Natural killer cell treated with Interleukin-12 subunit alpha and Interleukin-12 subunit beta and Interleukin-15 and Interleukin-18, amount 100 ng/mL, for 72 hours (primary cell): ENCODE results near the gene CDKN2B-AS1. TPM values are rescaled to one million over a fixed set of nuclear protein-coding genes. Genes with fewer than 3 reads are reported as not detected.

Source experiments
- ATAC-seq, 2 donors: fragments of 150-1000 bp; cut with Tn5 transposase in 1 of 2; sonication (Bioruptor Pico), chemical (Tn5 transposase) in 1 of 2; 2 replicates each; pipeline ENCODE4 v1.10.0; 2021
- DNase-seq: peaks from one replicate; pipeline ENCODE4 v3.0.0; 2022; ENCODE audit warnings: low spot score
- H3K27ac Mint-ChIP-seq, 2 donors: 1 replicate in 1 of 2; 2 replicates in 1 of 2; pipeline ENCODE4 v1.8.0; 2022; ENCODE audit warnings: mixed read lengths in 2 of 2, mild to moderate bottlenecking in 1 of 2, moderate library complexity in 1 of 2
- H3K27me3 Mint-ChIP-seq, 2 donors: 1 replicate in 1 of 2; 2 replicates in 1 of 2; pipeline ENCODE4 v1.8.0; 2022; ENCODE audit warnings: mixed read lengths in 2 of 2
- H3K36me3 Mint-ChIP-seq: one replicate; pipeline ENCODE4 v1.8.0; 2022; ENCODE audit warnings: mixed read lengths
- H3K4me1 Mint-ChIP-seq, 2 donors: 1 replicate in 1 of 2; 2 replicates in 1 of 2; pipeline ENCODE4 v1.8.0; 2022; ENCODE audit warnings: low read depth in 2 of 2, mixed read lengths in 2 of 2, mild to moderate bottlenecking in 1 of 2
- H3K4me3 Mint-ChIP-seq: one replicate; pipeline ENCODE4 v1.8.0; 2022; ENCODE audit warnings: mixed read lengths
- H3K9me3 Mint-ChIP-seq: 2 replicates; pipeline ENCODE4 v1.8.0; 2022; ENCODE audit warnings: mixed read lengths
- total RNA-seq, 2 donors: library from RNA; stranded (reverse); gene quantifications; one replicate each; pipeline ENCODE4 v1.2.3, GENCODE V29; 2022

The CDKN2B-AS1 gene
- total RNA-seq, 2 donors from 2014 or later = 2.0 to 2.4 TPM

GRCh38 chr9:21988056-21988990 is 6.3 kb upstream of the CDKN2B-AS1 start:
- H3K9me3 Mint-ChIP-seq = no peaks in the 10 kb centered on the region
- H3K36me3 Mint-ChIP-seq = no peaks in the 10 kb centered on the region
- H3K4me3 Mint-ChIP-seq = no peak overlapping the region
- H3K27me3 Mint-ChIP-seq = peaks cover 38 to 53% of the 10 kb centered on the region in 2 donors
- ATAC-seq (no peak), DNase-seq (no peak)
- H3K4me1 Mint-ChIP-seq = peaks cover 6 to 17% of the 10 kb centered on the region in 2 donors
- no peak overlapping the region for H3K27ac Mint-ChIP-seq

- Mint-ChIP-seq H3K4me3 (no peak overlapping the region), H3K27ac (no peak overlapping the region), H3K9me3 (no peaks in the 10 kb centered on the region), H3K4me1 (peaks cover 6 to 17% of the 10 kb centered on the region in 2 donors), H3K27me3 (peaks cover 33 to 45% of the 10 kb centered on the region in 2 donors), H3K36me3 (no peaks in the 10 kb centered on the region)
- DNase-seq (no peak), ATAC-seq (no peak)
Measured at GRCh38 chr9:21989440-21990189, 5.0 kb upstream of the CDKN2B-AS1 start.

GRCh38 chr9:21991072-21991959 is 3.3 kb upstream of the CDKN2B-AS1 start:
- Mint-ChIP-seq H3K4me1 (peaks cover 11 to 24% of the 10 kb centered on the region in 2 donors), H3K27me3 (peaks cover 27 to 37% of the 10 kb centered on the region in 2 donors), H3K4me3 (no peak overlapping the region), H3K36me3 (no peaks in the 10 kb centered on the region), H3K9me3 (no peaks in the 10 kb centered on the region), H3K27ac (no peak overlapping the region)
- DNase-seq (no peak), ATAC-seq (no peak)

- ATAC-seq (no peak), DNase-seq (no peak)
- Mint-ChIP-seq H3K36me3 (no peaks in the 10 kb centered on the region), H3K27ac (no peak overlapping the region), H3K4me3 (peak overlapping the region; percentile 92), H3K4me1 (peaks cover 16 to 22% of the 10 kb centered on the region in 2 donors), H3K27me3 (peaks cover 17 to 32% of the 10 kb centered on the region in 2 donors), H3K9me3 (no peaks in the 10 kb centered on the region)
Measured at GRCh38 chr9:21993007-21993406, 1.6 kb upstream of the CDKN2B-AS1 start.

GRCh38 chr9:21993893-21994555 is 567 bp upstream of the CDKN2B-AS1 start, which contains the start of gene CDKN2A:
Gene CDKN2A, minus strand, starts transcription at chr9:21994392.
- Mint-ChIP-seq H3K27ac (peak within 1 kb of the TSS; percentile 90), H3K27me3 (peaks cover 14 to 22% of the 10 kb centered on the region in 2 donors), H3K4me3 (peak within 1 kb of the TSS; percentile 92), H3K36me3 (no peaks in the 10 kb centered on the region), H3K4me1 (peaks cover 16 to 20% of the 10 kb centered on the region in 2 donors), H3K9me3 (no peaks in the 10 kb centered on the region)
- DNase-seq (peak; percentile 67), ATAC-seq (peak; percentile 55 to 64)

- no peaks in the 10 kb centered on the region for H3K36me3 Mint-ChIP-seq
- no peaks in the 10 kb centered on the region for H3K9me3 Mint-ChIP-seq
- DNase-seq = peak; percentile 92
- peaks cover 5 to 11% of the 10 kb centered on the region in 2 donors for H3K27me3 Mint-ChIP-seq
- peak overlapping the region; percentile 90 for H3K27ac Mint-ChIP-seq
- peak overlapping the region; percentile 92 for H3K4me3 Mint-ChIP-seq
- peak; percentile 89 to 93 for ATAC-seq
- H3K4me1 Mint-ChIP-seq = peaks cover 15% of the 10 kb centered on the region in 2 donors
Measured at GRCh38 chr9:21995006-21995665, 545 bp downstream of the CDKN2B-AS1 start.

GRCh38 chr9:21995666-21996398 is 1.2 kb downstream of the CDKN2B-AS1 start:
- Mint-ChIP-seq H3K36me3 (no peaks in the 10 kb centered on the region), H3K4me1 (peaks cover 10 to 12% of the 10 kb centered on the region in 2 donors), H3K9me3 (no peaks in the 10 kb centered on the region), H3K27me3 (peaks cover 6 to 9% of the 10 kb centered on the region in 2 donors), H3K27ac (peak overlapping the region; percentile 90), H3K4me3 (peak overlapping the region; percentile 92)
- ATAC-seq (peak; percentile 31 to 69), DNase-seq (peak; percentile 62)

GRCh38 chr9:21996438-21996837 is 1.8 kb downstream of the CDKN2B-AS1 start:
- Mint-ChIP-seq H3K9me3 (no peaks in the 10 kb centered on the region), H3K4me1 (peaks cover 10 to 12% of the 10 kb centered on the region in 2 donors), H3K4me3 (peak overlapping the region; percentile 92), H3K27me3 (peaks cover 8 to 14% of the 10 kb centered on the region in 2 donors), H3K36me3 (no peaks in the 10 kb centered on the region), H3K27ac (peak overlapping the region; percentile 90)
- ATAC-seq (no peak), DNase-seq (no peak)

- peak overlapping the region; percentile 92 for H3K4me3 Mint-ChIP-seq
- ATAC-seq = no peak
- no peaks in the 10 kb centered on the region for H3K36me3 Mint-ChIP-seq
- peak overlapping the region; percentile 90 for H3K27ac Mint-ChIP-seq
- DNase-seq = no peak
- H3K4me1 Mint-ChIP-seq = peaks cover 10 to 12% of the 10 kb centered on the region in 2 donors
- peaks cover 8 to 14% of the 10 kb centered on the region in 2 donors for H3K27me3 Mint-ChIP-seq
- no peaks in the 10 kb centered on the region for H3K9me3 Mint-ChIP-seq
Measured at GRCh38 chr9:21996858-21997257, 2.3 kb downstream of the CDKN2B-AS1 start.

- no peak overlapping the region for H3K4me3 Mint-ChIP-seq
- no peak overlapping the region for H3K27ac Mint-ChIP-seq
- peaks cover 10 to 12% of the 10 kb centered on the region in 2 donors for H3K4me1 Mint-ChIP-seq
- H3K27me3 Mint-ChIP-seq = peaks cover 8 to 14% of the 10 kb centered on the region in 2 donors
- DNase-seq = no peak
- no peaks in the 10 kb centered on the region for H3K36me3 Mint-ChIP-seq
- H3K9me3 Mint-ChIP-seq = no peaks in the 10 kb centered on the region
- no peak for ATAC-seq
Measured at GRCh38 chr9:21997480-21997879, 2.9 kb downstream of the CDKN2B-AS1 start.

- Mint-ChIP-seq H3K9me3 (no peaks in the 10 kb centered on the region), H3K4me3 (no peak overlapping the region), H3K36me3 (no peaks in the 10 kb centered on the region), H3K27me3 (peaks cover 11 to 16% of the 10 kb centered on the region in 2 donors), H3K27ac (no peak overlapping the region), H3K4me1 (peaks cover 10 to 12% of the 10 kb centered on the region in 2 donors)
- DNase-seq (no peak), ATAC-seq (no peak)
Measured at GRCh38 chr9:21998026-21998425, 3.4 kb downstream of the CDKN2B-AS1 start.

GRCh38 chr9:22002038-22002437 is 7.4 kb downstream of the CDKN2B-AS1 start:
- peaks cover 10 to 11% of the 10 kb centered on the region in 2 donors for H3K4me1 Mint-ChIP-seq
- no peak overlapping the region for H3K27ac Mint-ChIP-seq
- DNase-seq = no peak
- H3K36me3 Mint-ChIP-seq = peaks cover 8% of the 10 kb centered on the region
- H3K4me3 Mint-ChIP-seq = no peak overlapping the region
- H3K9me3 Mint-ChIP-seq = no peaks in the 10 kb centered on the region
- peaks cover 33 to 49% of the 10 kb centered on the region in 2 donors for H3K27me3 Mint-ChIP-seq
- ATAC-seq = no peak
